ENCODE measurements around the gene RWDD3. TPM values are rescaled to one million over a fixed set of nuclear protein-coding genes. Genes with fewer than 3 reads are reported as not detected.

Gene RWDD3
- total RNA-seq, 2 experiments from 2014 or later, result 10.5 to 14.3 TPM

DNA sequence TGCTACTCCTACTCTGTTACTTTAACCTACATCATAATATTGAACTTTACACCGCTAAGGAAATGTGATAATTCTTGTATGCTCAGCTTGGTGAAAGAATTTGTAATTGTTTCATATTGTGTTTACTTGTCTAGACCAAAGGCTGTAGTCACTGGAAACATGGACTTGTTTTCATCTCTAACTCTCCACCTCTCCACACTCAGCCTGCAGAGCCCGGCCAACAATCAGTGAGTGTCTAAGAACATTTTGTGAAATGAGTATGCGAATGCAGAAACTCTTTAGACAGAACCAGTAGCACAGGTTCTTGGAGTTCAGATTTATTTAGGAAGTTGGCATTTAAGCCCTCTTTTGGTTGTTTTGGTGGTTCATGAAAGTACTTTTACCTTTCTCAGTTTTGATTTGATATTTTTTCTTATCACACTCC lies 3.2 kb upstream of the RWDD3 start:
- no peaks in the 10 kb centered on the region for H3K36me3 Mint-ChIP-seq (ENCODE audit: low read depth)
- intact Hi-C loops (cut with DNase I, micrococcal nuclease), result loop anchor here (5.0 to 10.0 kb wide), 6 partner anchors 266 to 1383 kb away; partner anchors contain the start of genes ABCD3 (in 1 of the 2) and F3 (in 1 of the 2)
- H3K4me1 Mint-ChIP-seq, result peaks cover 13% of the 10 kb centered on the region
- H3K4me3 Mint-ChIP-seq, result no peak overlapping the region
- no peak overlapping the region for H3K27ac Mint-ChIP-seq
- peaks cover 12% of the 10 kb centered on the region for H3K27me3 Mint-ChIP-seq
- ATAC-seq, result no peak
- CTCF ChIA-PET, result no interaction called here
- POLR2A ChIA-PET, result no interaction called here
- H3K9me3 Mint-ChIP-seq (ENCODE audit: low read depth), result no peaks in the 10 kb centered on the region
- DNase-seq, result no peak

DNA sequence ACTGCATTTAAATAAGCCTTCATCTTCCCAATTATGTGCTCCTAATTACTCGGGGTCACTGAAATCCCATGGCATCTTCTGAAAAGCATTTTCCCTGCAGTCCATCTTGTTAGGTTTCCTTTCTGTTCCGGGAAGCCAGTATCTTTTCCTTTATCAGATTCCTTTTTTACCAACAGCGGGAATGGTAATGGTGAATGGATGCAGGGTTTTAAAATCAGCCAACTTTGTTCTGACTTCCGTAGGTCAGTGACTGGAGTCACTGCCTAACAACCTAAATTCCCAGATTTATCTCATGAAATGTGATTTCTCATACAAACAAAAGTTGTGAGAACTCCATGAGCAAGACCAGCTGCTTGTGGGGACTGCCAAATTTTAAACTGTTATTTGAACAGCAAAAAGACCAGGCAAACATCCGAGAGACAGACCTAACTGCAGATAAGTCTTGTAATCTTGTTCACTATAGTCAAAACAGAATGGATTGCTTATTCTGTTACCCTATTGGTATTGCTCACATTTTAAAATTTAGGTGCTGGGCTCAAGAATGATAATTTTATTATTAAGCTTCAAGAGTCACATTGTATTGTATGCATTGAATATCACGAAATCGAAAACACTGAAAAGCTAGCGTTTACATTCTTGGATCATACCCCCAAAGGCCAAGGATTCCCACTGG lies 1.2 kb upstream of the RWDD3 start:
- intact Hi-C loops (cut with DNase I, micrococcal nuclease), result loop anchor here (2.0 to 10.0 kb wide), 7 partner anchors 268 to 1385 kb away; partner anchors contain the start of genes ABCD3 (in 2 of the 2) and F3 (in 1 of the 2)
- Mint-ChIP-seq H3K9me3 (ENCODE audit: low read depth) (no peaks in the 10 kb centered on the region), H3K27ac (no peak overlapping the region), H3K4me1 (peaks cover 30% of the 10 kb centered on the region), H3K4me3 (peak overlapping the region; percentile 86), H3K27me3 (peaks cover 7% of the 10 kb centered on the region), H3K36me3 (ENCODE audit: low read depth) (peaks cover 6% of the 10 kb centered on the region)
- ChIA-PET CTCF (interaction anchor here (1.5 to 2.0 kb wide), 4 partner anchors 11 to 378 kb away, joined by 6 to 10 read pairs (median 8); partner anchors contain the start of gene ALG14), POLR2A (interaction anchor here (1.5 kb wide), 1 partner anchor 11 kb away, joined by 4 read pairs; no protein-coding TSS in a partner anchor)
- DNase-seq, result no peak
- ATAC-seq, result no peak

DNA sequence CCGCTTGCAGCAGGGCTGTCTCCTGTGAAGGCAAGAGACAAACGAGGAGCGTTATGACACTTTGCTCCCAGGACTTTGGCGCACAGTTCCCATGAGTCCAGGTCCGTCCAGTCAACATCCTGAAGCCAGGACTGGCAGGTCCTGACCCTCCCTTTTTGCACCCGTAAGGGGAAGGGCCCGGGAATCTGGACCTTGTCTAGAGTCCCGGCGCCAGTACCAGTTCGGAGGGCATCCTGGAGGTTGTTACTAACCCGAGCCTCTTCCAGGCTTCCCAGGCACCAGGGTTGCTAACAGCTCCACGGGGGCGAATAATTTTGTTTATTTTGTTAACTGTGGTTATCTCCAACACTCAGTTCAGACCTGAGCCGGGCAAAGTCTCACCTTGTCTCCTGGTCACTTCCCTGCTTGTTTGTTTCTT lies 682 bp upstream of the RWDD3 start:
- Mint-ChIP-seq H3K9me3 (ENCODE audit: low read depth) (no peaks in the 10 kb centered on the region), H3K4me1 (peaks cover 32% of the 10 kb centered on the region), H3K36me3 (ENCODE audit: low read depth) (peaks cover 6% of the 10 kb centered on the region), H3K4me3 (peak overlapping the region; percentile 86), H3K27ac (peak overlapping the region; percentile 89), H3K27me3 (peaks cover 6% of the 10 kb centered on the region)
- intact Hi-C loops (cut with DNase I, micrococcal nuclease), result loop anchor here (2.0 to 10.0 kb wide), 7 partner anchors 269 to 1386 kb away; partner anchors contain the start of genes ABCD3 (in 2 of the 2) and F3 (in 1 of the 2)
- CTCF ChIA-PET, result interaction anchor here (0.8 to 2.0 kb wide), 12 partner anchors 8 to 378 kb away, joined by 3 to 10 read pairs (median 5); partner anchors contain the start of gene ALG14
- ATAC-seq (no peak), DNase-seq (no peak)
- POLR2A ChIA-PET, result interaction anchor here (1.2 to 1.5 kb wide), 3 partner anchors 11 to 160 kb away, joined by 3 to 8 read pairs (median 4); partner anchors contain the start of gene ALG14

DNA sequence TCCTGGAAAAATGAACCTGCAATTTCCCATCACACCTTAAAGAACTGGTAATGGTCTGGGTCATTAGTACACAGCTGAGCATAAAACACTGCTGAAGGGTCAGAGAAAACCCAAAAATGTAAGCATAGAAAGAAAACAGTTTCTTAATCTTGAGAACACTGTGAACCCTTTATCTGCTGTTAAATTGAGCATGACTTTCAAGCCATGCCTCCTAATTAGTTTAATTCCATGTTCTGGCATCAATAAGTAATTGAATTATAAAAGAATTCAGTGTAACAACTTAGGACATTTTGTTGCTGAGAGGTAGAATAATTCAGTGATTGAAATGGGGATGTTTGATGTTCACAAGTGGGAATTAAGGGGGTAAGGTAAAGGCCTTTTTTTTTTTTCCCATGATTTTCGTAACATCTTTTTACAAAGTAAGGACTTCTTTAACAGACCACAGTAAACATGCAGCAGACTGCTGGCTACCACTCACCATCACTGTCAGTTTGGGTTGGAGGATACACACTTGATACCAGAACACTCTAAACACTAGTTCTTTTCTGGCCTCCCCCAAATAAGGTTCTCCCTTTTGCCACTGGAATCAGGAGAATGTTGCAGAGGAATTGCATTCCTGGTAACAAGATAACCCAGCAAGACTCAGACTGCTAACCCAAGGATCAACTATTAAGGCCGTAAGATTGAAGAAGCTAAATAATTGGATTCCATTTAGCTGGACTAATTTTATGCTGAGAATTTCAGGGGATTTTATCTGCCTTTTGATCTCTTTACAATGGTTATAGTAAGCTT lies 3.0 kb downstream of the RWDD3 start:
- no peaks in the 10 kb centered on the region for H3K27me3 Mint-ChIP-seq
- no peak overlapping the region for H3K27ac Mint-ChIP-seq
- peaks cover 37% of the 10 kb centered on the region for H3K36me3 Mint-ChIP-seq (ENCODE audit: low read depth)
- intact Hi-C loops (cut with DNase I, micrococcal nuclease), result loop anchor here (10.0 kb wide), 2 partner anchors 272 to 852 kb away; no protein-coding TSS in a partner anchor
- H3K4me1 Mint-ChIP-seq, result peaks cover 53% of the 10 kb centered on the region
- DNase-seq (no peak), ATAC-seq (no peak)
- ChIA-PET POLR2A (no interaction called here), CTCF (interaction anchor here (0.8 to 0.9 kb wide), 2 partner anchors 149 to 381 kb away, joined by 3 read pairs; no protein-coding TSS in a partner anchor)
- H3K9me3 Mint-ChIP-seq (ENCODE audit: low read depth), result peaks cover 9% of the 10 kb centered on the region
- no peak overlapping the region for H3K4me3 Mint-ChIP-seq

DNA sequence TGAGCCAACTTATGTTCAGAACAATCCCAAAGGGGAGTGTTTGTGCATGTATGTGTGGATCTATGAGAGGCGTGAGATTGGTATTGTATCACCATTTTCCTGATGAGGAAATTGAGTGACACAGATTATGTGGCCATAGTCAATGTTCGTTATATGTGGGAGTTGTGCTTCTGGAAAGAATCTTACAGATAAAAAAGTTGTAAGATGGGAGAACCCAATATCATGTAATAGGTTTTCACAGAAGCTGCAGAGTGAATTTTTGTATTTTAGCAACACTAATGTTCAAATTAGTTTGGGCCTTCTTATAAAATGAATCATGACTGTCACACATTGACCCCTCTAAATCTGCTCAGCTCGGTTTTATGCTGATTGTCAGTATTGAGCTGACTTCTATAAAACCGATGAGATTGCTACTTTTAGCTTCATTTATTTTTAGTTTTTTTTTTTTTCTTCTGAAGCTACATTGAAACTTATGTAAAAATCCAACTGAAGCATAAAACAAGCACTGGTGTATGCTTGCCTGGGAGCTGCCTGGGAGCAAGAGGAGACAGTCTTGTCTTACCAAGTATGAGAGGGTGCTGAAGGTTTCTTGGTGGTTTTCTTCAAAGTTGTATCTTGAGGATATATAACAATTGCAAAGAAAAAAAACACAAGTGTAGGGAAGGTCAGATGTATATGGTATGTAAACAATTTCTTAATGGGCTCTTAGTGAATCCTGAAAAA lies 4.1 kb downstream of the RWDD3 start:
- DNase-seq (no peak), ATAC-seq (no peak)
- Mint-ChIP-seq H3K4me3 (no peak overlapping the region), H3K9me3 (ENCODE audit: low read depth) (peaks cover 9% of the 10 kb centered on the region), H3K36me3 (ENCODE audit: low read depth) (peaks cover 46% of the 10 kb centered on the region), H3K4me1 (peaks cover 51% of the 10 kb centered on the region), H3K27ac (no peak overlapping the region), H3K27me3 (no peaks in the 10 kb centered on the region)
- ChIA-PET POLR2A (no interaction called here), CTCF (interaction anchor here (0.8 to 1.4 kb wide), 4 partner anchors 12 to 384 kb away, joined by 3 to 4 read pairs (median 3); no protein-coding TSS in a partner anchor)
- intact Hi-C loops (cut with DNase I, micrococcal nuclease), result loop anchor here (10.0 kb wide), 2 partner anchors 273 to 853 kb away; no protein-coding TSS in a partner anchor

DNA sequence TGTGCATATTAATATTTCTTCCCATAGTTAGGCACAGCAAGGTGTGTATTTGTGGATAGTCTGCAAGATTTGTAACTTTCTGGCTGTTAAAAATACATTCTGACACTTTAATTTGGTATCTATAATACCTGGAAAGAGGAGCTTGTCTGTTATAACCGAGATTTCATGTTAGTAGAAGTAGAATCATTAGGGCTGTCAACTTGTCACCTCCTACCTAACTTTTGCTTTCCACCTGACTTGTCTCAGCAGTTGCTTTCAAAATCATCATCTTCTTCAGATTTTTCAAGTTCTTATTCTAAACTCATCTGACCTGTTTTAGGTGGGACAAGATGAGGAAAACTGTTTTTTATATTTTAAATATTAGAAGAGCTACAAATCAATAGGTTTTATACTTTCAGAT lies 11.0 kb downstream of the RWDD3 start:
- DNase-seq (no peak), ATAC-seq (no peak)
- Mint-ChIP-seq H3K4me1 (peaks cover 13% of the 10 kb centered on the region), H3K9me3 (ENCODE audit: low read depth) (peaks cover 9% of the 10 kb centered on the region), H3K27me3 (no peaks in the 10 kb centered on the region), H3K36me3 (ENCODE audit: low read depth) (peaks cover 45% of the 10 kb centered on the region), H3K27ac (no peak overlapping the region), H3K4me3 (no peak overlapping the region)
- POLR2A ChIA-PET, result interaction anchor here (0.7 kb wide), 1 partner anchor 159 kb away, joined by 3 read pairs; no protein-coding TSS in a partner anchor
- intact Hi-C loops (cut with DNase I, micrococcal nuclease), result no loop called here
- CTCF ChIA-PET, result interaction anchor here (0.6 to 1.4 kb wide), 2 partner anchors 10 to 1501 kb away, joined by 3 read pairs; no protein-coding TSS in a partner anchor

DNA sequence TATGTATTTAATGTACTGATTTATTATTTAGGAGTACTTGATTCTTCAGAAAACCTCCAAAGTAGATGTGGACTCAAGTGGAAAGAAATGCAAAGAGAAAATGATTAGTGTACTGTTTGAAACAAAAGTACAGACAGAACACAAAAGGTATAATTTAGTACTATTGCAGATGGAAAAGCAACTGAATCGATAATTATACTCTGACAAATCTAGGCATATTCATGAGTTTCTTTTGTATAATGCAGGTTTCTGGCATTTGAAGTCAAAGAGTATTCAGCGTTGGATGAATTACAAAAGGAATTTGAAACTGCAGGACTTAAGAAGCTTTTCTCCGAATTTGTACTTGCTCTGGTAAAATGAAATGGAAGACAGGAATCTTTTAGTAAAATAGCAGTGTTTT lies 12.5 kb downstream of the RWDD3 start:
- CTCF ChIA-PET, result interaction anchor here (1.0 kb wide), 1 partner anchor 13 kb away, joined by 3 read pairs; the partner anchor contains the start of gene RWDD3
- DNase-seq (no peak), ATAC-seq (no peak)
- no peaks in the 10 kb centered on the region for H3K27me3 Mint-ChIP-seq
- H3K9me3 Mint-ChIP-seq (ENCODE audit: low read depth), result peaks cover 2% of the 10 kb centered on the region
- POLR2A ChIA-PET, result no interaction called here
- H3K27ac Mint-ChIP-seq, result no peak overlapping the region
- no peak overlapping the region for H3K4me3 Mint-ChIP-seq
- intact Hi-C loops (cut with DNase I, micrococcal nuclease), result no loop called here
- peaks cover 30% of the 10 kb centered on the region for H3K36me3 Mint-ChIP-seq (ENCODE audit: low read depth)
- H3K4me1 Mint-ChIP-seq, result peaks cover 10% of the 10 kb centered on the region

DNA sequence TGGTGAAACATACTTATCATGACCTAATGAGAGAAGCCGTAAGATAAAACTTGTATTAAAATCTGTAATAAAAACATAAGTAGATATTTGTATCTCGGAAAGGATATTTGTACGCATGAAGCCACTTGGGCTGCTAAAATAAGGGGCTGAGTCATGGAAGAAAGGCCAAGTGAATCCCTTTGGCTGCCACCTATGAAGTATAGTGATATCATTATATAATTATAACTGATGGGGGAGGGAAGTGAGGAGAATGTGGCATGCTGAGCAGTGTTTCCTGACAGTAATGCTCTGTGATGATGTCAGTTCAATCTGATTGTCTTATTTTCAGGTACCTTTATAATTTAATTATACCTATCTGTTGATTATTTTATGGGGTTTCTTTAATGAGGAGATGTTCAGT lies 13.6 kb downstream of the RWDD3 start:
- intact Hi-C loops (cut with DNase I, micrococcal nuclease), result no loop called here
- no peak for DNase-seq
- Mint-ChIP-seq H3K36me3 (ENCODE audit: low read depth) (peaks cover 31% of the 10 kb centered on the region), H3K4me3 (no peak overlapping the region), H3K27ac (no peak overlapping the region), H3K9me3 (ENCODE audit: low read depth) (no peaks in the 10 kb centered on the region), H3K4me1 (peaks cover 10% of the 10 kb centered on the region), H3K27me3 (no peaks in the 10 kb centered on the region)
- ATAC-seq, result no peak
- ChIA-PET POLR2A (no interaction called here), CTCF (interaction anchor here (0.7 kb wide), 1 partner anchor 1285 kb away, joined by 3 read pairs; no protein-coding TSS in a partner anchor)

DNA sequence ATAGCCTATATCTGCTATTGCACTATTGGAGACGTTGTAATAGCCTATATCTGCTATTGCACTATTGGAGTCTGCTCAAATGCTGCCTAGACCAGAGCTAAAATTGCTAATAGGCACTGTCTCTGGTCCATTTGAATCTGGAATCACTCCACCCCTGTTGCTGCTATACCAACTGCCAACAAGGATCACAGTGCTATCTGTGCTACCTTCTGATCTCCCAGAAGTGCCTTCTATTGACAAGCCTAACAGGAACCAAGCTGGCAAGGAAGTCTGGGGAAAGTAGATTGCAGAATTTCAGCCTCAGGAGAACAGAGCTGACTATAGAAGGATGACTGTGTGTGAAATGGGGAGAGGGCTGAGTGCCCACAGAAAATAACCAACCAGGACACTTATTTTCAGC lies 15.9 kb downstream of the RWDD3 start:
- Mint-ChIP-seq H3K9me3 (ENCODE audit: low read depth) (peaks cover 3% of the 10 kb centered on the region), H3K4me1 (peaks cover 3% of the 10 kb centered on the region), H3K27me3 (no peaks in the 10 kb centered on the region), H3K27ac (no peak overlapping the region), H3K36me3 (ENCODE audit: low read depth) (peaks cover 22% of the 10 kb centered on the region), H3K4me3 (no peak overlapping the region)
- intact Hi-C loops (cut with DNase I, micrococcal nuclease), result no loop called here
- ATAC-seq, result no peak
- DNase-seq, result no peak
- POLR2A ChIA-PET, result no interaction called here
- CTCF ChIA-PET, result no interaction called here

DNA sequence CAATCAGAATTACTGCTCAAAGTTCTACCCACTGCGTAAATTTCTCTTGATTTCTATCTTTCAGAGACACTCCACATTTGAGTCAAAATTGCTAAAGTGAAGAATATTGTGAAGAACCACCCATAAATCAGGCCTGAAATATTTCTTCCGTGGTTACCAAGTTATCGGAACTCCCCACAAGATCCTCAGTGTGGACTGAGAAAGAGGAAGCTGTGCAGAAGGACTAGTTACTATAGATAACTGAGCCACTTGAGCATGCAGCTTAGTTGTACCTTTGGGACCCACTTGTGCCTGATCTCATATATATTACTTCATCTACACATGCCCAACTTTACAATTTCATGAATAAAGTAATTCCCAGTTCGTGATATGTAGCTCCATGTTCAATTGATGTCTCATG lies 18.4 kb downstream of the RWDD3 start:
- Mint-ChIP-seq H3K9me3 (ENCODE audit: low read depth) (peaks cover 3% of the 10 kb centered on the region), H3K36me3 (ENCODE audit: low read depth) (peaks cover 20% of the 10 kb centered on the region), H3K27ac (no peak overlapping the region), H3K4me3 (no peak overlapping the region), H3K27me3 (no peaks in the 10 kb centered on the region), H3K4me1 (no peaks in the 10 kb centered on the region)
- intact Hi-C loops (cut with DNase I, micrococcal nuclease), result no loop called here
- ATAC-seq (no peak), DNase-seq (no peak)
- ChIA-PET CTCF (no interaction called here), POLR2A (no interaction called here)

DNA sequence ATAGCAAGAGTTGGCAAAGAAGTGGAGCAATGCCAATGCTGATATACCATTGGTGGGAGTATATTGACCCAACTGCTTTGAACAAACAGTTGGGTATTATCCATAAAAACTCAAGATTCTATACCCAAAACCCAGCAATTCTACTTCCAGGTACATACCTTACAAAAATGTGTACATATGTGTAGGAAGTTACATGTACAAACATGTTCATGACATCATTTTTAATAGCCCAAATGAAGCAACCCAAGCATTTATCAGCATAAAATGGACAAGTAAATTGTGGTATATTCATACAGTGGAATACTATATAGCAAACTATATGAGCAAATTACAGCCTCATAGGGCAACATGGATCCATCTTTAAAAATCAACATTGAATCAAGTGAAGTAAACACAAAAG lies 20.9 kb downstream of the RWDD3 start:
- Mint-ChIP-seq H3K27me3 (no peaks in the 10 kb centered on the region), H3K4me1 (no peaks in the 10 kb centered on the region), H3K36me3 (ENCODE audit: low read depth) (peaks cover 18% of the 10 kb centered on the region), H3K9me3 (ENCODE audit: low read depth) (peaks cover 3% of the 10 kb centered on the region), H3K4me3 (no peak overlapping the region), H3K27ac (no peak overlapping the region)
- DNase-seq, result no peak
- ChIA-PET CTCF (no interaction called here), POLR2A (no interaction called here)
- intact Hi-C loops (cut with DNase I, micrococcal nuclease), result no loop called here
- ATAC-seq, result no peak

Measured in activated CD4-positive, alpha-beta T cell treated with anti-CD3 and anti-CD28 coated beads for 36 hours (primary cell).